Testis (tissue), 2 donors: ENCODE data around the gene MRPL24.

Experiments used
- CTCF ChIP-seq, 3 experiments: fragments of 450-650 bp in 2 of 3; fragments of 200-600 bp in 1 of 3; sonication (generic) in 1 of 3; IDR thresholded peaks; one replicate each; pipeline ENCODE4 v1.5.1; 2016 to 2019; ENCODE audit warnings: antibody characterized with exemption in 3 of 3, mild to moderate bottlenecking in 2 of 3, moderate library complexity in 1 of 3
- POLR2A ChIP-seq: fragments of 450-650 bp; IDR thresholded peaks from one replicate; pipeline ENCODE4 v1.6.1; 2017; ENCODE audit warnings: antibody characterized with exemption, mild to moderate bottlenecking, moderate library complexity

- no peak for TF ChIP-seq POLR2A
- no peak for TF ChIP-seq CTCF (IDR thresholded peaks at IDR 0.05)
Measured at GRCh38 chr1:156698995-156699394, 41.9 kb downstream of the MRPL24 start.
